ENCODE results near the gene NPM1.

NPM1 gene

DNA sequence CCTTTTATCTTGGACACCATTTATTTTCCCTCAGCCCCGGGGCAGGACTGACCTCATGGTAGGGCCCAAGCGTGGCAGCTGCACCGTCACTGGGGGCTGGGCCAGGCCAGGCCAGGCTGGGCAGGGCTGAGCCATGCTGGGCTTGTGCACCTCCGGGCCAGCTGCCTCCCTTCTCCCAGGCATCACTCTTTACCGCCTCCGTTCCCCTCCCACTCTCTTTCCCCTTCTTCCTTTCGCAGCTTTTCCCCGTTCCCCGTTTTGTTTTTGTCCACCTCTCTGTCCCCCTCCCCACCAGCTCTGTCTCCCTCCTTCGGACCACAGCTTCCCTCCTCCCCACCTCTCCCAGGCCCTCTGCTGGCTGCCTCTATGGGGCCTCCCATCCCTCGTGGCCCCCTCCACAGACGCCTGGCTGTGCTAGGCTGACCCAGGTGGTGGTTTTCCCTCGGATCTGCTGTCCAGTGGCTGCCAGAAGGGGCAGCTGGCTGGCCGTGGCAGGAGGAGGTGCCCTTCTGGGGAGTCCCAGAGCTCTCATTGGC, 49.7 kb downstream of the NPM1 start:
- no peaks in the 10 kb centered on the region for H3K36me3 Mint-ChIP-seq (ENCODE audit: low read depth)
- no peak overlapping the region for H3K4me3 Mint-ChIP-seq
- H3K4me1 Mint-ChIP-seq (ENCODE audit: low read depth) = no peaks in the 10 kb centered on the region
- H3K27me3 Mint-ChIP-seq = no peaks in the 10 kb centered on the region
- no peaks in the 10 kb centered on the region for H3K9me3 Mint-ChIP-seq
- H3K27ac Mint-ChIP-seq = no peak overlapping the region

DNA sequence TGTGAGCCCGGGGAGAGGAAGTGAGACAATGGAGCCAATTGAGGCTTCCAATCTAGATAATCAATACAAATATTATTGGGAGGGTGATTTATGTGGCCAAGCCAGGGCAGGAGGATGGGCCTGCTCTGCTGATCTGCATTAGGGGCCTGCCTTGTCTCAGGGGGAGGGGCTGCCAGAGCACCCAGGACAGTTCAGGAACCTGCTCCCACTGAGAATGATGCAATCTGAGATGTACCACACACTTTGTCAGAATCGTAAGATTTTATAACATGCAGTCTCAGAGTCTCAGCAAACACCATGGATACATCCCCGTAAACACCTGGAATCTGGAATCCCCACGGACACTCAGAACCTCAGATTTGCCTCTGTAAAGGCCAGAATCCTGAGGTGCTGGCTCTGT, 51.1 kb downstream of the NPM1 start:
- Mint-ChIP-seq H3K27me3 (no peaks in the 10 kb centered on the region), H3K4me1 (ENCODE audit: low read depth) (no peaks in the 10 kb centered on the region), H3K4me3 (no peak overlapping the region), H3K36me3 (ENCODE audit: low read depth) (no peaks in the 10 kb centered on the region), H3K9me3 (no peaks in the 10 kb centered on the region), H3K27ac (no peak overlapping the region)

DNA sequence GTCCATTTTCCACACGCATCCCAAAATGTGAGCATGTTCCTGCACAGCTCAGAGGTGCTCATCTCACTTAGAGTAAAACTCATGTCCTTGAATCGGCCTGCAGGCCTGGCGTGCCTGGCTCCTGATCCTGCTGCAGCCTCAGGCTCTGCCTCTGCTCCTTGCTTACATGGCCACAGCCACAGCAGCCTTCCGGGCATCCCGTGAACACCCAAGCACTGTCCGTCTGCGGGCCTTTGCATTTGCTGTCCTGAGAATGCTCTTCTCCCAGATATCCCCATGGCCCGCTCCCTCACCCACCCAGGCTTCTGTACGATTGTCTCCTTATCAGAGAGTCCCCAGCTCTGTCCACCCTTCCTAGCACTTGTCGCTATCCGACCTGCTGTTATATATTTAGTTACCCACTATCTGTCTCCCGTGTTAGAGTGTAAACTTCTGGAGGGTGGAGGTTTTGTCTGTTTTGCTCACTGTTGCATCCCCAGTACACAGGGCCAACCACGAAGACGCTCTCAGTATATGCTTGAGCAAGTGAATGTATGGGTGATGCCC, 53.7 kb downstream of the NPM1 start:
- Mint-ChIP-seq H3K27ac (no peak overlapping the region), H3K27me3 (no peaks in the 10 kb centered on the region), H3K9me3 (no peaks in the 10 kb centered on the region), H3K4me3 (no peak overlapping the region), H3K4me1 (ENCODE audit: low read depth) (no peaks in the 10 kb centered on the region), H3K36me3 (ENCODE audit: low read depth) (no peaks in the 10 kb centered on the region)

DNA sequence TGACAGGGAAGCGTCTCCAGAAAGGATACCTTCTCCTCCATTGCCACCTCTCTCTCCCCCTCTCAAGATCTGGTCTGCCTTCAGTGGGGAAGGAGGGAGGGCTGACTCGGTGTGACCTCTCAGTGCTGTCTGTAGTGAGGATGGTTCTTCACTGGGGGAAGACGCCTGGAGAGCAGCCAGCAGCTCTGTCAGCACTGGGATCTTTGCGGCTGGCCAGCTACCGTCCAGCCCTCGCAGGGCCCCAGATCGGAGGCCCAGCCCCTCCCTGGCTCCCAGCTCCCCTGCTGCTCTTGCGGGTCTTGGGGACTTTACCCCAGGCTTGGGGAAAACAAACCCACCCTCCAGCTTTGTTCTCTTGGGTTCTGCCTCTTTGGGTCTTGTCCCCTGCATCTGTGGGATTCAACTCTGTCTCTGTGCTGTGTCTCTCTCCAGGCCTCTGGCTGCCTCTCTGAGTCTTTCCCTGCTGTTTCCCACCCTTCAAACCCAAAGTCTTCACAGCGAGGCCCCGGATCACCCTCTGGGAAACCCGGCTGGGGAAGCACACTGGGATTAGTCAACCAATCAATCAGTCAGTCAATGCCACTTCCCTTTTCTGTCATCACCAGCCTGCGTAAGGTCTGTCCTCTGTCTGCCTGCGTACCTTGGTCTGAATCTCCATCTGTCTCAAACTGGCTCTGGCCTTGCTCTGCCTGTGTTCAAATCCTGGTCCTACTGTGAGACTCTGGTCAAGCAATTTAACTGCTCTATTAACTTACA, 54.8 kb downstream of the NPM1 start:
- H3K9me3 Mint-ChIP-seq = no peaks in the 10 kb centered on the region

DNA sequence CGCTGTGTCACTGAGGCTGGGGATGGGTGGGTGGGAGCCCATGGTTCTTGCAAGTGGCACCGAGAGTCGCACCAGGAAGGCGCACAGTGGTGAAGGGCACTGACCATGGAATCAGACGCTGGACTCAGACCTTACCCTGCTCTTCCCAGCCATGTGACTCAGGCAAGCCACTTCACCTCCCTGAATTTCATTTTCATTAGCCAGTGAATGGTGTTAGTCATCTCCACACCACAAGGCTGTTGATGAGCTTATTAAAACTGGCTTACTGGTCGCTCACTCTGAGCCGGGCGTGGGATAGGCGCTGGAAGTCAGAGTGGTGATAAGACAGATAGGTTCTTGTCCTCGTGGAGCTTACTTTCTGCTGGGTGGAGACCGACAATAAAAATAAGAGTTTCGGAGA, 56.9 kb downstream of the NPM1 start:
- H3K4me1 Mint-ChIP-seq (ENCODE audit: low read depth) = no peaks in the 10 kb centered on the region
- no peaks in the 10 kb centered on the region for H3K9me3 Mint-ChIP-seq
- H3K36me3 Mint-ChIP-seq (ENCODE audit: low read depth) = no peaks in the 10 kb centered on the region
- H3K4me3 Mint-ChIP-seq = no peak overlapping the region
- no peak overlapping the region for H3K27ac Mint-ChIP-seq
- H3K27me3 Mint-ChIP-seq = peaks cover 19% of the 10 kb centered on the region

More for the DNA sequence above, 54.8 kb downstream of the NPM1 start:
- H3K4me3 Mint-ChIP-seq = no peak overlapping the region
- H3K36me3 Mint-ChIP-seq (ENCODE audit: low read depth) = no peaks in the 10 kb centered on the region
- H3K4me1 Mint-ChIP-seq (ENCODE audit: low read depth) = no peaks in the 10 kb centered on the region
- no peak overlapping the region for H3K27ac Mint-ChIP-seq
- H3K27me3 Mint-ChIP-seq = peaks cover 2% of the 10 kb centered on the region

DNA sequence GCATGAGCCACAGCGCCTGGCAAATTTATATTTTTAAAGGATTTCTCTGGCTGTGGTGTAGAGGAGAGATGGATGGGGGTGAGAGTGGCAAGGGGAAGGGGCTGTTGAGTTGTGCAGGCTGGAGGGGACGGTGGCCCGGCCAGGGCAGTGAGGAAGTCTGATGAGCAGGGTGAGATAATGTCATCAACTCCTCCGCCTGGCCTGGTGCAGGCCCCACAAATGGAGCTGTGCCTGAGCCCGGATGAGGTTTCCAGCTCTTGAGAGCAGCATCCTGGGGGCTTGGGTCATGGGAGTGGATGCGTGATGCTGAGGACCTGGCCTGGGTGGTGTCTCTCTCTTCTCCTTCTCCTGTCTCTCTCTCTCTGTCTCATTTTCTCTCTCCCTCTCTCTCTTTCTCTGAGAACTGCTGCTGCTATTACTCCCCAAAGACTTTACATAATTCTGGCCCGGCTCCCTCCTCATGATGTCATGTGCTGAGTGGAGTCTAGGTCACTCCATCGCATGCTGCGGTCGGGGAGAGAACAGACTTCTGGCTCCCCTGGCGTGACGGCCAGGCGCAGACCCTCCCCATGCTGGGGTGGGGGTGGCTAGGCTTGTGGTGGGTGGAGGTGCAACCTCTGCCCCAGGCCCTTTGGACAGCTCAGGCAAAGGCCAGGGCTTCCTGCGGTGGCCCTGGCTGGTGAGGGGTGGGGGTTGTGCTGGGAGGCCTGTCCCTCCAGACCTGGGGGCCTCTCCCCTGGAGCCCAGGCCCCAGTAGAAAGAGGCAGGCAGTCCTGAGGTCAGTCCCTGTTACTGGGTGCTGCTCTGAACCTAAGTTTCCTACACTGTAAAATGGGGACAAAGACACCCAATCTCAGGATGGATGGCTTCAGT, 58.2 kb downstream of the NPM1 start:
- Mint-ChIP-seq H3K4me3 (no peak overlapping the region), H3K4me1 (ENCODE audit: low read depth) (no peaks in the 10 kb centered on the region), H3K9me3 (no peaks in the 10 kb centered on the region), H3K27ac (no peak overlapping the region), H3K36me3 (ENCODE audit: low read depth) (no peaks in the 10 kb centered on the region), H3K27me3 (peaks cover 24% of the 10 kb centered on the region)

DNA sequence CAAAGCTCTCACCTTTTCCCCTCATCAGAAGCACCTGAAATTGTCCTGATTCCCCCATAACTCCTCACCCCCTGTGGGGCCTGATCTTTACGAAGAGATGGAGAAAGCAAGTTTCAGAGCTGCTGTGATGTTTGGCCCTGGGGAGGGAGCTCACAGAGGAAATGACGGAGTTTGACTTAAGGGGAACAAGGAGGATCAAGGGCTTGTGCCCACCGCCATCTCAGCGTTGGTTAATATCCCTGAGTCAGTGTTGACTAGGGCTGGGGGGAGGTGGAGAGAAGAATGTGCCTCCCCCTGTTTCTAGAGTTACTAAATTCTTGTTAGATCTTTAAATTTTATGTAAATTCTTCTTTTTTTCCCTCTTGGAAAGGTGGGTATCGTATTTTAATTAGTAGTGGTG, 59.6 kb downstream of the NPM1 start:
- Mint-ChIP-seq H3K4me1 (ENCODE audit: low read depth) (peaks cover 7% of the 10 kb centered on the region), H3K4me3 (no peak overlapping the region), H3K27ac (no peak overlapping the region), H3K9me3 (no peaks in the 10 kb centered on the region), H3K27me3 (peaks cover 33% of the 10 kb centered on the region), H3K36me3 (ENCODE audit: low read depth) (no peaks in the 10 kb centered on the region)

DNA sequence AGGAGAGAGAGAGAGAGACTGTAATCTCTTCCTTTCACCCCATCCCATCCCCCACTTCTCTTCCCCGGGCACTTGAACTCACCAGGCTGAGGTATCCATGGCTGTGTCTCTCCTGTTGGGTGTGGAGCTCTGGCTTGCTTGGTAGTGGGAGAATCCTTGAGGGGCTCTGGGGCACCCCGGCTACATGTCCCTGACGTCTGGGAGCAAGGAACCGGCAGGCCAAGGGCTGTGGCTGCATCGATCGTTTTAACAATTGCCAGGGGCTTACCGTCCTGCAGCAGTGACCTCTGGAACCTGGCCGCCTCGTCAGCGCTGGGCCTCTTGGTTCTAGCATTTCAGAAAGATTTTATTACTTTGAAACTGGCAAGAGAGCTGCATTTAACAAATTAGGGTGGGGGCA, 61.8 kb downstream of the NPM1 start:
- no peak overlapping the region for H3K4me3 Mint-ChIP-seq
- peaks cover 48% of the 10 kb centered on the region for H3K27me3 Mint-ChIP-seq
- H3K27ac Mint-ChIP-seq = no peak overlapping the region
- no peaks in the 10 kb centered on the region for H3K36me3 Mint-ChIP-seq (ENCODE audit: low read depth)
- no peaks in the 10 kb centered on the region for H3K9me3 Mint-ChIP-seq
- peaks cover 7% of the 10 kb centered on the region for H3K4me1 Mint-ChIP-seq (ENCODE audit: low read depth)

DNA sequence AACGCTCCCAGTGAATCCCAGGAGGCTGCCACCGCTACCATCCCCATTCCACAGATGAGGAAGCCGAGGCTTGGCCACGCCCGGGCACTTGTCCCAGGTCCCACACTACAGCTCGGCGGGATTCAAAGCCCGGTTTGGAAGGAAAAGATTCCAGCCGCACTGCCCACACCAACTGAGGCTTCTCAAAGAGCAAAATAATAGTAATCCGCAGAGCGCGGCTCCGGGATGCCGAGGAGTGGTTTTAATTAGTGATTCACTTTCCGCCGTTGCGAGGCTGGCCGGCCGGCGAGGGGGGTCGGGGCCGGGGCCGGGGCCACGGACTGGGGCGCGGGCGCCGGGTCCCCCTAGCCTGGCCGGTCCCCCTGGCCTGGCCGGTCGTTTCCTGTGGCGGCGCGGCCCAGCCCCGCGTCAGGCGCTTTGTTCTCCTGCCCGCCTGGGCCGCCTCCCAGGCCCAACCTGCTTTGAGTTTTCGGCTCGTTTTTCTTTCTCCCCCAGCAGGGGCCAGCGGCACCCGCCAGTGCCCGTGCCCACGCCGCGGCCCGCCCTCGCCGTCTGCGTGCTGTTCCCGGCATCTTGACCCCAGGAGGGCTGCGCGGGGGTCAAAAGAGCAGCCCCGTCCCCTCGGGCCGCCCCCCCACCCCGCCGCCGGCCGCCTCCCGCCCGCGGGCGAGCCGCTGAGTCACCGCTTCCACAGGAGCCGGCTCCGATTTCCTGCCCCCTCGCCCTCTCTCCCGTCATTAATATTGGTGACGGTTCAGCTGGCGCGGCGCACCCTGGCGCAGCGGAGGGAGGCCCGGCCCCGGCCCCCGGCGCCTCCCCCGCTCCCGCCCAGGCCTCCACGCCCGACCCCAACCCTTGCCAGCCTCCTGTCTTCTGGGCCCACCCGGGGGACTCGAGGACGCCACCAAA, 63.0 kb downstream of the NPM1 start:
- no peaks in the 10 kb centered on the region for H3K9me3 Mint-ChIP-seq
- H3K27me3 Mint-ChIP-seq = peaks cover 48% of the 10 kb centered on the region

DNA sequence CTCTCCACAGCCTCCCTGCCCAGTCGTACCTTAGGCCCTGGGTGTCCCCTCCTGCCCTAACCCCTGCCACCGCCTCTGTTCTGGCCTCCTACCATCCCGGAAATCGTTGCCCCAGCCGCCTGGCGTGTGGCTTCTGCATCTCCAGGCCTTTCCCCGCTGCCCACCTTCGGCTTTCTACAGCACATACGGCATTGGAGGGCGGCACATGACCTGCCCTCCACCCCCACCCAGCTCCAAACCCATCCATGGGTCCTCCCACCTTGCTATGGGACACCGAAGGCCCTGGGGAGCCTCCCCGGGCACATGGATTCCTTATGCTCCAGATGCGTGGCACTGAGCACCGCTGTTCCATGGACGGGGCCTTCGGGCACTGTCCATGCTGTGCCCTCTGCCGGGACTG, 63.8 kb downstream of the NPM1 start:
- H3K27ac Mint-ChIP-seq = no peak overlapping the region
- H3K4me3 Mint-ChIP-seq = peak overlapping the region; percentile 58
- peaks cover 48% of the 10 kb centered on the region for H3K27me3 Mint-ChIP-seq
- no peaks in the 10 kb centered on the region for H3K36me3 Mint-ChIP-seq (ENCODE audit: low read depth)
- H3K4me1 Mint-ChIP-seq (ENCODE audit: low read depth) = peaks cover 7% of the 10 kb centered on the region
- H3K9me3 Mint-ChIP-seq = no peaks in the 10 kb centered on the region

More for the DNA sequence above, 63.0 kb downstream of the NPM1 start:
- Mint-ChIP-seq H3K4me1 (ENCODE audit: low read depth) (peaks cover 7% of the 10 kb centered on the region), H3K27ac (no peak overlapping the region), H3K36me3 (ENCODE audit: low read depth) (no peaks in the 10 kb centered on the region), H3K4me3 (peak overlapping the region; percentile 58)

DNA sequence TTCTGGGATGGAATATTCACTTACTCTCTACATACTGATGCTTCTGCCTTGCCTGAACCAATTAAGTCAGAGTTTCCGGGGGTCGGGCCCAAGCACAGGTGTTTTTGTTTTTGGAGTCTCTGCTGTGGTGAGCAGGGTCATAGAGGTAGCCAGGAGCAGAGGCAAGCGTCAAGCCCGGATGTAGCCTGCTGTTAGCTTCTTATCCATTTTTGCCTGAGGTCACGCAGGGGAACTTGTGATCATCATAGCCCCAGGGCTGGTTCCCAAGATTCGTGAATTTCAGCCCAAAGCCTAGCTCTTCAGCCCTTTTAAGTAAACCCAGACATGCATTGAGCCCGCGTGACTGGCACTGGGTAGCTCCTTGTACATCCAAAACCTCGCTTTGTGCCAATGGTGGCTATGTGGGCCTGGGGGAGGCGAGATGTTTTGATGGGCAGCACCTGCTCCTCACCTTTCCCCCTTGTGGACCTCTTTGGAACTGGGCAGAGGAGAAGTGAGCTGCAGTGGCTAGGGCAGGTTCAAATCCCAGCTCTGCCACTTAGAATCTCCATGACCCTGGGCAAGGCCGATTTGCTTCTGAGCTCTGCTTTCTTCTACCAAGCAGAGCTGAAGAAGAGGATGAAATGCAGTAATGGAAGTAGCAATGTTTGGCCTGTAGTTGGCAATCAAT, 65.5 kb downstream of the NPM1 start:
- Mint-ChIP-seq H3K36me3 (ENCODE audit: low read depth) (no peaks in the 10 kb centered on the region), H3K27me3 (peaks cover 42% of the 10 kb centered on the region), H3K9me3 (no peaks in the 10 kb centered on the region), H3K4me3 (no peak overlapping the region), H3K4me1 (ENCODE audit: low read depth) (peaks cover 7% of the 10 kb centered on the region), H3K27ac (no peak overlapping the region)

DNA sequence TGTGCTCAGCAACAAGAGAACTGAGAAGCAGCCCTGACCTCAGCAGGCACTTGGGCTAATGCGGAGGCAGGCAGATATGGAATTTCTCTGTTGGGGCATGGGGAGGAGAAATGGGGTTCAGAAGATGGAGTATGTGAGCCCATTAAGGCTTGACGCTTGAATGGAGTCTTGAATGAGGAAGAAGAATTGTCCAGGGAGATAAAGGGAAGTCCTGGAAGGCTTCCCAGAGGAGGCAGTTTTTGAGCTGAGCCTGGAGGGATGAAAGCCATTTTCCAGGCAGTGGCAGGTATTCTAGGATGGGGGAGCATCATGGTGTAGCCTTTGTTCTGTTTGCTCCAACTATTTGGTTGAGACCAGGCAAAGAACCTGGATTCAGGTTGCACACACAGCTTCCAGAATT, 66.3 kb downstream of the NPM1 start:
- Mint-ChIP-seq H3K4me3 (no peak overlapping the region), H3K9me3 (no peaks in the 10 kb centered on the region)

DNA sequence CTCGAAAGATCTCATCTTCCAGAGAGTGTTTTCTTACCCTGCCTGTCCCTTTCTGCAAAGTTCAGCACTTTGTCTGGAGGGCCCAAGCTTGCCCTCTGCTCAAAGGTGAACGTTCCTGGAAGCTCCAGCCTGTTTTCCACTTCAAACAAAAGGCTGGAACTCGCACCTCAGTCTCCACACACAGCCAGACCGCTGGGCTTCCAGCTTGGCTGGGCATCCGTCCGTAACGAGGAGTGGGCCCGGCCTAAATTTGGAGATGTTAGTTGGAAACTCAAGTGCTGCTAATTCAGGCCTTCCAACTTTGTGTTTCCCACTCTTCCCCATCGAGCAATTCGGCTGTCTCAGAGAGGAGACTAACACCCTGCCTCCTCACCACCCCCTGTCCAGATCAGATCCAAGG, 66.9 kb downstream of the NPM1 start:
- H3K9me3 Mint-ChIP-seq = no peaks in the 10 kb centered on the region
- no peak overlapping the region for H3K4me3 Mint-ChIP-seq
- H3K27ac Mint-ChIP-seq = no peak overlapping the region
- H3K4me1 Mint-ChIP-seq (ENCODE audit: low read depth) = peaks cover 7% of the 10 kb centered on the region
- H3K36me3 Mint-ChIP-seq (ENCODE audit: low read depth) = no peaks in the 10 kb centered on the region
- H3K27me3 Mint-ChIP-seq = peaks cover 29% of the 10 kb centered on the region

More for the DNA sequence above, 66.3 kb downstream of the NPM1 start:
- no peaks in the 10 kb centered on the region for H3K36me3 Mint-ChIP-seq (ENCODE audit: low read depth)
- peaks cover 7% of the 10 kb centered on the region for H3K4me1 Mint-ChIP-seq (ENCODE audit: low read depth)
- peaks cover 35% of the 10 kb centered on the region for H3K27me3 Mint-ChIP-seq
- H3K27ac Mint-ChIP-seq = no peak overlapping the region

DNA sequence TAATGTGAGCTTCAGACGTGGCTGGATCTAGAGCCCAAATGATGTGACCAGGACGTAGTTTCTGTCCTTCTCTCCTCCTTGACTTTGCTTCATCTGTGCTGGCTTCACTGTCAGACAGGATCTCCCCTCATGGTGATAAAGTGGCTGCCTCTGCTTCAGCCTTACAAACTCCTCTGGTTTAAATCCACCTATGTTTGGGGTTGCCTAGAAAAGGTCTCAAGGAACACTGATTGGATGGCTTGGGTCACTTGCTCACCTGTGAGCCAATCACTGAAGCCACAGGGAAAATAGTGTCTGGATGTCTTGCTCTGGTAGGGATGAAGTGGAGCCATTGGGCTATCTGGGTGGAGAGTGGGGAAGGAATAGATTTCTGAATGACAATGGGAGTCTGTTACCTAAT, 67.9 kb downstream of the NPM1 start:
- no peak overlapping the region for H3K27ac Mint-ChIP-seq
- H3K27me3 Mint-ChIP-seq = peaks cover 24% of the 10 kb centered on the region
- H3K9me3 Mint-ChIP-seq = no peaks in the 10 kb centered on the region
- peaks cover 7% of the 10 kb centered on the region for H3K4me1 Mint-ChIP-seq (ENCODE audit: low read depth)
- H3K4me3 Mint-ChIP-seq = no peak overlapping the region
- no peaks in the 10 kb centered on the region for H3K36me3 Mint-ChIP-seq (ENCODE audit: low read depth)
